ENCODE data around the gene TUBB1.

TUBB1 gene

DNA sequence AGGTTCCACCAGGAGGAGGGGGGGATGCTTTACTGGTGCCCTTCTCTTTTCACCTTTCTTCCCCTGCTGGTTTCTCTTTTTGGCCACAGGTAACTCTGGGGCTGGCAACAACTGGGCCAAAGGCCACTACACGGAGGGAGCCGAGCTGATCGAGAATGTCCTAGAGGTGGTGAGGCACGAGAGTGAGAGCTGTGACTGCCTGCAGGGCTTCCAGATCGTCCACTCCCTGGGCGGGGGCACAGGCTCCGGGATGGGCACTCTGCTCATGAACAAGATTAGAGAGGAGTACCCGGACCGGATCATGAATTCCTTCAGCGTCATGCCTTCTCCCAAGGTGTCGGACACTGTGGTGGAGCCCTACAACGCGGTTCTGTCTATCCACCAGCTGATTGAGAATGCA, 4.4 kb downstream of the TUBB1 start:
- Histone ChIP-seq H3K9me3 (ENCODE audit: insufficient read depth, low read depth, low read length) (no peaks in the 10 kb centered on the region), H4K20me1 (ENCODE audit: insufficient read depth, low read length, poor library complexity, severe bottlenecking) (peaks cover 12% of the 10 kb centered on the region), H3K4me3 (ENCODE audit: low read length, poor library complexity, severe bottlenecking) (no peak overlapping the region), H3K9me2 (replicated peaks; ENCODE audit: low read depth, low read length) (no peaks in the 10 kb centered on the region), H3K79me2 (ENCODE audit: insufficient read depth, low read length) (peaks cover 27% of the 10 kb centered on the region), H2AFZ (ENCODE audit: low read length) (no peak overlapping the region), H3K4me1 (ENCODE audit: insufficient read depth, low read length, poor library complexity, severe bottlenecking) (peaks cover 11% of the 10 kb centered on the region), H3F3A (ENCODE audit: low read depth) (no peaks in the 10 kb centered on the region), H3K9ac (ENCODE audit: low read depth, low read length, poor library complexity, severe bottlenecking) (no peak overlapping the region), H3K4me2 (ENCODE audit: low read depth, low read length, poor library complexity, severe bottlenecking) (no peak overlapping the region), H3K27me3 (ENCODE audit: insufficient read depth, low read length, poor library complexity, severe bottlenecking) (no peaks in the 10 kb centered on the region), H3K36me3 (ENCODE audit: insufficient read depth, low read length) (peaks cover 32% of the 10 kb centered on the region)
- no peak for TF ChIP-seq EZH2phosphoT487 (IDR thresholded peaks at IDR 0.05; ENCODE audit: borderline replicate concordance)
- TF ChIP-seq CTCF (conservative IDR thresholded peaks at IDR 0.05; ENCODE audit: low read length), result no peak

DNA sequence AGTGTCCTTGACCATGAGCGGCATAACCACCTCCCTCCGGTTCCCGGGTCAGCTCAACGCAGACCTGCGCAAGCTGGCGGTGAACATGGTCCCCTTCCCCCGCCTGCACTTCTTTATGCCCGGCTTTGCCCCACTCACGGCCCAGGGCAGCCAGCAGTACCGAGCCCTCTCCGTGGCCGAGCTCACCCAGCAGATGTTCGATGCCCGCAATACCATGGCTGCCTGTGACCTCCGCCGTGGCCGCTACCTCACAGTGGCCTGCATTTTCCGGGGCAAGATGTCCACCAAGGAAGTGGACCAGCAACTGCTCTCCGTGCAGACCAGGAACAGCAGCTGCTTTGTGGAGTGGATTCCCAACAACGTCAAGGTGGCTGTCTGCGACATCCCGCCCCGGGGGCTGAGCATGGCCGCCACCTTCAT, 4.9 kb downstream of the TUBB1 start:
- Histone ChIP-seq H3K4me3 (ENCODE audit: low read length, poor library complexity, severe bottlenecking) (no peak overlapping the region), H3K4me1 (ENCODE audit: insufficient read depth, low read length, poor library complexity, severe bottlenecking) (peaks cover 12% of the 10 kb centered on the region), H3K27me3 (ENCODE audit: insufficient read depth, low read length, poor library complexity, severe bottlenecking) (no peaks in the 10 kb centered on the region), H3K4me2 (ENCODE audit: low read depth, low read length, poor library complexity, severe bottlenecking) (no peak overlapping the region), H3K9ac (ENCODE audit: low read depth, low read length, poor library complexity, severe bottlenecking) (no peak overlapping the region), H3K36me3 (ENCODE audit: insufficient read depth, low read length) (peaks cover 37% of the 10 kb centered on the region), H3K79me2 (ENCODE audit: insufficient read depth, low read length) (peaks cover 32% of the 10 kb centered on the region), H2AFZ (ENCODE audit: low read length) (no peak overlapping the region), H3K9me3 (ENCODE audit: insufficient read depth, low read depth, low read length) (no peaks in the 10 kb centered on the region), H3F3A (ENCODE audit: low read depth) (no peaks in the 10 kb centered on the region), H4K20me1 (ENCODE audit: insufficient read depth, low read length, poor library complexity, severe bottlenecking) (peaks cover 17% of the 10 kb centered on the region), H3K9me2 (replicated peaks; ENCODE audit: low read depth, low read length) (no peaks in the 10 kb centered on the region)
- TF ChIP-seq EZH2phosphoT487 (IDR thresholded peaks at IDR 0.05; ENCODE audit: borderline replicate concordance) (no peak), CTCF (conservative IDR thresholded peaks at IDR 0.05; ENCODE audit: low read length) (no peak)

DNA sequence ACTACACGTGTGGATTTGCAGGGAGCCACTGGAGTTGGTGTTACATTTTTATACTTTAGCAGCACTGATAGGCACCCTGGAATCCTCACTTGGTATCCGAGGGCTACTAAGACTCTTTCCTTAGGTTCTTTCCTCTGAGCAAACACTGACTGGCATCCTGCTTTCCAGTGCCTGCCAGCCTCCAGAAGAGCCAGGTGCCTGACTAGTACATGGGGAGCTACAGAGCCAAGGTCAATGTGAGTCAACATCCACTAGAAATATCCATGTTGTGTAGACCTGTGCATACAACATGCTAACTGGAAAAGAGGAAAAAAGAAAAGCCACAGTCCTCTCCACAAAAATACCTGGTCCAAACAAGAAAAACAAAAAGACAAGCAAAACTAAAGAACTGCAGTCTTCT, 5.9 kb downstream of the TUBB1 start:
- H3K4me1 ChIP-seq (ENCODE audit: insufficient read depth, low read length, poor library complexity, severe bottlenecking), result peaks cover 12% of the 10 kb centered on the region
- no peaks in the 10 kb centered on the region for H3K9me2 ChIP-seq (replicated peaks; ENCODE audit: low read depth, low read length)
- H3F3A ChIP-seq (ENCODE audit: low read depth), result no peaks in the 10 kb centered on the region
- H4K20me1 ChIP-seq (ENCODE audit: insufficient read depth, low read length, poor library complexity, severe bottlenecking), result peaks cover 25% of the 10 kb centered on the region
- H3K4me2 ChIP-seq (ENCODE audit: low read depth, low read length, poor library complexity, severe bottlenecking), result no peak overlapping the region
- TF ChIP-seq CTCF (conservative IDR thresholded peaks at IDR 0.05; ENCODE audit: low read length) (no peak), EZH2phosphoT487 (IDR thresholded peaks at IDR 0.05; ENCODE audit: borderline replicate concordance) (no peak)
- no peak overlapping the region for H3K4me3 ChIP-seq (ENCODE audit: low read length, poor library complexity, severe bottlenecking)
- H3K9ac ChIP-seq (ENCODE audit: low read depth, low read length, poor library complexity, severe bottlenecking), result no peak overlapping the region
- peaks cover 46% of the 10 kb centered on the region for H3K36me3 ChIP-seq (ENCODE audit: insufficient read depth, low read length)
- H3K27me3 ChIP-seq (ENCODE audit: insufficient read depth, low read length, poor library complexity, severe bottlenecking), result no peaks in the 10 kb centered on the region
- no peak overlapping the region for H2AFZ ChIP-seq (ENCODE audit: low read length)
- peaks cover 42% of the 10 kb centered on the region for H3K79me2 ChIP-seq (ENCODE audit: insufficient read depth, low read length)
- H3K9me3 ChIP-seq (ENCODE audit: insufficient read depth, low read depth, low read length), result no peaks in the 10 kb centered on the region

All from Loucy (cell line).